HG03575 (cell line): ENCODE data around the gene USP6NL.

Source experiments
- ATAC-seq: cut with Tn5 transposase; IDR thresholded peaks from one replicate; pipeline ENCODE4 v1.9.1; 2021; ENCODE audit not compliant: unreplicated experiment, insufficient number of reproducible peaks, low FRiP score; ENCODE audit errors: extremely low read depth

Gene USP6NL

DNA sequence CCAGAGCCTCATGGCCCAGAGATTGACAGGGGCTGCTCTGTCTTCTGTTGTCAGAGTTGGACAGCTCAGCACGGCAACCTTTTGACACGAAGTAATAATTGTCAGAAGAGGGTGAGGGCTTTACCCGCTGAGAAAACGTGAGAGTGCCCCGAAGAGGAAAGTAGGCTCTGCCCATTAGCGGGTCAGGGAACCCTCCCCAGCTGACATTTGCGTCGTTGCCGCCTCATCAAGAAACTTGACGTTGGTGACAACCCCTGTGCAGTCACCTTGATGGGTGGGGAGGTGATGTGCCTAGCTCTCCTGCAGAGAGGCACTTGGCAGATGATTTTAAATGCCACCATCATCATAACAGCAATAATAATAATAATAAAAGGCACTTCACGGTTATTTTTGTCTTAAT lies 202.1 kb downstream of the USP6NL start:
- no peak for ATAC-seq

DNA sequence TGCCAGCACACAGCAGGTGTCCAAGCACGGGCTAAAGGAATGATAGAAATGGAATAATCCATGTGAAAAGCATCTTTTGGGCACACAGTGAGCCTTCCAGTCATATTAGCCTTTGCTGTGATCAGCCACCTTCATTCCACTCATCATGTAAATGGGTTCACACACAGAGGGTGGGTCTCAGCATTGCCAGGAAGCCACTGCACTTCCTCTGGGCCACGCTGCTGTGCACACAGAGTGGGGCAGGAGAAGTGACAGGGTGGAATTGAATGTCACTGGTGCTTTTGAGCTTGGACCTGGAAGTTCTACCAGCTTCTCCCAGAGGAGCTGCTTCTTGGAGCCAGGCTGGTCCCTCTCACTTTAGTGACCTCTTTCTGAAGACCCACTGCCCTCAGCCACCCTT lies 203.5 kb downstream of the USP6NL start:
- ATAC-seq = no peak

DNA sequence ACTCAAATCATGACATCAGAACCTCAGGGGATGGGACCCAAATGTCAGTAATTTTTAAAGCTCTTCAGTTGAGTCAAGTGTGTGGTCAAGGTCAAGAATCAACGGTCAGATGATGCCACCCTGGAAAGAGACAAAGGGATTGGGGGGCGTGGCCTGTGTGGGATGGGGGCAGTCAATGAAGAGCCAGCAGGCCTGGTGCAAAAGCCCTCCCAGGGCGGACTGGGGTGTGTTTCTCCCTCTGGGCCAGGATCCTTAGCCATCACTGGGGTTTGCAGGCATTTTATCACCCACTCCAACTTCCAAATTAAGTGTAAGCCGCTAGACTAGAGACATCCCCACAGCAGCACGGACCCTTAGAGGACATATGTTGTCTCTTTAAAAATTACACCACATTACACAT lies 204.7 kb downstream of the USP6NL start:
- no peak for ATAC-seq

DNA sequence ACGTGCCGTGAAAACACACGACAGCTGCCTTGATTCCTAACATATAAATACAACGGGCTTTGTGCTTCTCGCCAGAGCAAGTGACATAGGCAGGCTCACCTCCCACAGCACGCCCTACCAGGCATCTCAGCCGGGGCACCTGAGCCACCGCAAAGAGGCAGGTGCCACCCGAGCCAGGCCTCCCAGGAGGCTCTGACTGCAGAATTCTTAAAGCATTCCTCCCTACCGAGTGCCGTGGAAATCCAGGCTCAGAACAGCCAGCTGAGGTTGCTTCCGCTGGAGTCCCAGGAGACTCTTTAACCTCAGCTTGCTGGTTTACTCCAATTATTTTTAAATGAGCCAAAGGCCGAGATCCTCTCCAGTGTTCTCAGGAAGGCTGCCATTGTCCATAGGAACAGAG lies 206.5 kb downstream of the USP6NL start:
- ATAC-seq = no peak
